Neuronal stem cell (in vitro differentiated cells): ENCODE measurements around the gene DNAJB4.

ENCODE experiments used
- DNase-seq: peaks from one replicate; pipeline ENCODE4 v3.0.0-alpha.2; 2013; ENCODE audit warnings: low spot score
- H2AFZ ChIP-seq: one replicate; pipeline ENCODE4 v1.6.1; 2013; ENCODE audit warnings: mild to moderate bottlenecking, low read length, inconsistent platforms
- H2AK5ac ChIP-seq: 2 replicates; pipeline ENCODE4 v1.6.1; 2013; ENCODE audit warnings: low read depth, mild to moderate bottlenecking, inconsistent platforms, low read length, moderate library complexity, mixed read lengths
- H2BK120ac ChIP-seq: 2 replicates; pipeline ENCODE4 v1.6.1; 2013; ENCODE audit warnings: low read depth, mild to moderate bottlenecking, inconsistent platforms, low read length, moderate library complexity, mixed read lengths
- H2BK12ac ChIP-seq: one replicate; pipeline ENCODE4 v1.6.1; 2013; ENCODE audit warnings: low read length, inconsistent platforms
- H2BK15ac ChIP-seq: 2 replicates; pipeline ENCODE4 v1.6.1; 2013; ENCODE audit warnings: mild to moderate bottlenecking, low read length, inconsistent platforms, mixed read lengths
- H2BK5ac ChIP-seq: one replicate; pipeline ENCODE4 v1.6.1; 2013; ENCODE audit warnings: inconsistent platforms, mild to moderate bottlenecking, low read length, moderate library complexity
- H3K14ac ChIP-seq: one replicate; pipeline ENCODE4 v1.6.1; 2013; ENCODE audit warnings: low read length, inconsistent platforms
- H3K18ac ChIP-seq: 2 replicates; pipeline ENCODE4 v1.6.1; 2013; ENCODE audit warnings: low read length, inconsistent platforms
- H3K23ac ChIP-seq: 2 replicates; pipeline ENCODE4 v1.6.1; 2013; ENCODE audit warnings: low read depth, mild to moderate bottlenecking, mixed read lengths, low read length, inconsistent platforms; ENCODE audit not compliant: poor library complexity
- H3K27ac ChIP-seq: replicated peaks from 3 replicates; pipeline ENCODE4 v1.5.1; 2013; ENCODE audit warnings: low read length, inconsistent platforms
- H3K27me3 ChIP-seq, 3 experiments: 2 replicates each; pipeline ENCODE4 v1.6.1; 2013; ENCODE audit warnings: low read length in 3 of 3, mild to moderate bottlenecking in 2 of 3, inconsistent platforms in 1 of 3, low read depth in 1 of 3, mixed read lengths in 1 of 3, moderate library complexity in 1 of 3; ENCODE audit not compliant: control insufficient read depth in 3 of 3, insufficient read depth in 3 of 3
- H3K36me3 ChIP-seq, 2 donors: replicated peaks in 1 of 2; 2 replicates each; pipeline ENCODE4 v1.6.1; 2013; ENCODE audit warnings: low read length in 2 of 2; ENCODE audit not compliant: control insufficient read depth in 2 of 2, insufficient read depth in 2 of 2
- H3K4ac ChIP-seq: 2 replicates; pipeline ENCODE4 v1.6.1; 2013; ENCODE audit warnings: inconsistent platforms, mild to moderate bottlenecking, low read length, moderate library complexity
- H3K4me1 ChIP-seq, 2 donors: 1 replicate in 1 of 2; 2 replicates in 1 of 2; pipeline ENCODE4 v1.6.1; 2013; ENCODE audit warnings: low read length in 2 of 2, low read depth in 1 of 2; ENCODE audit not compliant: control insufficient read depth in 2 of 2, insufficient read depth in 1 of 2
- H3K4me2 ChIP-seq: one replicate; pipeline ENCODE4 v1.6.1; 2013; ENCODE audit warnings: mild to moderate bottlenecking, low read length, inconsistent platforms; ENCODE audit not compliant: insufficient read depth, poor library complexity, severe bottlenecking
- H3K4me3 ChIP-seq, 2 donors: 2 replicates each; pipeline ENCODE4 v1.5.1; 2013; ENCODE audit warnings: low read length in 2 of 2, mild to moderate bottlenecking in 2 of 2, inconsistent platforms in 1 of 2, moderate library complexity in 1 of 2
- H3K79me1 ChIP-seq: one replicate; pipeline ENCODE4 v1.6.1; 2013; ENCODE audit warnings: low read depth, mild to moderate bottlenecking, inconsistent platforms, low read length, moderate library complexity
- H3K9ac ChIP-seq: one replicate; pipeline ENCODE4 v1.6.1; 2013; ENCODE audit warnings: mild to moderate bottlenecking, low read depth, low read length, inconsistent platforms; ENCODE audit not compliant: poor library complexity
- H3K9me3 ChIP-seq, 2 donors: replicated peaks in 1 of 2; 2 replicates each; pipeline versions ENCODE3 to v1.6.1; 2013; ENCODE audit warnings: low read length in 2 of 2, mild to moderate bottlenecking in 2 of 2, inconsistent platforms in 1 of 2, low read depth in 1 of 2, mixed read lengths in 1 of 2, moderate library complexity in 1 of 2; ENCODE audit not compliant: control insufficient read depth in 2 of 2, insufficient read depth in 1 of 2
- H4K8ac ChIP-seq: one replicate; pipeline ENCODE4 v1.6.1; 2013; ENCODE audit warnings: low read depth, mild to moderate bottlenecking, inconsistent platforms, low read length, moderate library complexity
- H4K91ac ChIP-seq: one replicate; pipeline ENCODE4 v1.6.1; 2013; ENCODE audit warnings: low read length, low read depth, mild to moderate bottlenecking, inconsistent platforms; ENCODE audit not compliant: poor library complexity
- whole genome bisulfite sequencing, 2 donors: extraction: QIAGEN DNeasy Blood & Tissue Kit; methylation state at CpG; one replicate each; pipeline ENCODE4 v1.1.7; 2013; ENCODE audit warnings: missing lambda C conversion rate in 2 of 2, mixed read lengths in 1 of 2; ENCODE audit not compliant: insufficient read length in 2 of 2, insufficient replicate concordance in 1 of 2; ENCODE audit errors: extremely low coverage in 2 of 2; 5-methylcytosine and 5-hydroxymethylcytosine counted together

DNAJB4 gene

GRCh38 chr1:78032996-78033796, 28.5 kb downstream of the DNAJB4 start:
- Histone ChIP-seq H3K4ac (no peak overlapping the region), H3K79me1 (no peaks in the 10 kb centered on the region), H3K4me3 (no peak overlapping the region), H2BK15ac (no peak overlapping the region), H3K14ac (no peak overlapping the region), H2AK5ac (no peak overlapping the region), H3K27ac (no peak overlapping the region), H3K4me1 (no peaks in the 10 kb centered on the region), H2BK5ac (no peak overlapping the region), H3K23ac (no peak overlapping the region), H2AFZ (no peak overlapping the region), H3K9me3 (no peaks in the 10 kb centered on the region), H4K91ac (no peak overlapping the region), H3K18ac (no peak overlapping the region), H2BK120ac (no peak overlapping the region), H3K4me2 (no peak overlapping the region), H3K27me3 (no peaks in the 10 kb centered on the region), H4K8ac (no peak overlapping the region), H3K9ac (no peak overlapping the region), H3K36me3 (no peaks in the 10 kb centered on the region), H2BK12ac (no peak overlapping the region)
- no peak for DNase-seq
- WGBS, 2 donors, result no CpG with 5 or more reads among the region's 4 CpGs

GRCh38 chr1:78033797-78034172, 29.0 kb downstream of the DNAJB4 start:
- no peaks in the 10 kb centered on the region for H3K4me1 ChIP-seq
- no peaks in the 10 kb centered on the region for H3K9me3 ChIP-seq
- no peak overlapping the region for H3K18ac ChIP-seq
- H2AK5ac ChIP-seq, result no peak overlapping the region
- H2BK120ac ChIP-seq, result no peak overlapping the region
- no peak overlapping the region for H3K27ac ChIP-seq
- H2BK5ac ChIP-seq, result no peak overlapping the region
- no peak overlapping the region for H2BK15ac ChIP-seq
- H4K91ac ChIP-seq, result no peak overlapping the region
- DNase-seq, result no peak
- H3K4ac ChIP-seq, result no peak overlapping the region
- no peak overlapping the region for H3K4me3 ChIP-seq
- H3K4me2 ChIP-seq, result no peak overlapping the region
- no CpG with 5 or more reads among the region's 3 CpGs for whole genome bisulfite sequencing, 2 donors
- H3K36me3 ChIP-seq, result no peaks in the 10 kb centered on the region
- H2AFZ ChIP-seq, result no peak overlapping the region
- no peaks in the 10 kb centered on the region for H3K79me1 ChIP-seq
- H3K27me3 ChIP-seq, result no peaks in the 10 kb centered on the region
- no peak overlapping the region for H3K9ac ChIP-seq
- H3K23ac ChIP-seq, result no peak overlapping the region
- H4K8ac ChIP-seq, result no peak overlapping the region
- no peak overlapping the region for H3K14ac ChIP-seq
- no peak overlapping the region for H2BK12ac ChIP-seq

- no peak overlapping the region for H2AK5ac ChIP-seq
- no peak overlapping the region for H3K23ac ChIP-seq
- no peak overlapping the region for H4K8ac ChIP-seq
- no peaks in the 10 kb centered on the region for H3K79me1 ChIP-seq
- H3K18ac ChIP-seq, result no peak overlapping the region
- no peaks in the 10 kb centered on the region for H3K36me3 ChIP-seq
- H2BK120ac ChIP-seq, result no peak overlapping the region
- no peak overlapping the region for H2BK15ac ChIP-seq
- no peak overlapping the region for H3K4me2 ChIP-seq
- no peak overlapping the region for H2BK5ac ChIP-seq
- no peak overlapping the region for H4K91ac ChIP-seq
- H3K9me3 ChIP-seq, result no peaks in the 10 kb centered on the region
- no peaks in the 10 kb centered on the region for H3K4me1 ChIP-seq
- no peak overlapping the region for H2BK12ac ChIP-seq
- H3K4me3 ChIP-seq, result no peak overlapping the region
- WGBS, 2 donors, result no CpG with 5 or more reads among the region's 2 CpGs
- no peak overlapping the region for H3K14ac ChIP-seq
- no peak overlapping the region for H2AFZ ChIP-seq
- no peak overlapping the region for H3K27ac ChIP-seq
- no peak for DNase-seq
- H3K27me3 ChIP-seq, result no peaks in the 10 kb centered on the region
- H3K9ac ChIP-seq, result no peak overlapping the region
- no peak overlapping the region for H3K4ac ChIP-seq
Observed at GRCh38 chr1:78035121-78035520, 30.4 kb downstream of the DNAJB4 start.

- Histone ChIP-seq H3K4ac (no peak overlapping the region), H2AK5ac (no peak overlapping the region), H3K27me3 (peaks cover 0 to 7% (median 0%) of the 10 kb centered on the region in 3 experiments), H3K23ac (no peak overlapping the region), H3K4me1 (no peaks in the 10 kb centered on the region), H2AFZ (no peak overlapping the region), H2BK120ac (no peak overlapping the region), H2BK5ac (no peak overlapping the region), H3K18ac (no peak overlapping the region), H3K4me2 (no peak overlapping the region), H3K4me3 (no peak overlapping the region), H3K36me3 (no peaks in the 10 kb centered on the region), H2BK12ac (no peak overlapping the region), H3K14ac (no peak overlapping the region), H3K9ac (no peak overlapping the region), H4K91ac (no peak overlapping the region), H4K8ac (no peak overlapping the region), H3K27ac (no peak overlapping the region), H3K9me3 (no peaks in the 10 kb centered on the region), H3K79me1 (no peaks in the 10 kb centered on the region), H2BK15ac (no peak overlapping the region)
- no CpG with 5 or more reads among the region's 5 CpGs for WGBS, 2 donors
- DNase-seq, result no peak
Observed at GRCh38 chr1:78036450-78036849, 31.7 kb downstream of the DNAJB4 start.
